Endothelial cell (in vitro differentiated cells): Measurements from ENCODE around the gene ST7L. TPM values are rescaled to one million over a fixed set of nuclear protein-coding genes. Genes with fewer than 3 reads are reported as not detected.

Experiments
- DNase-seq: peaks from one replicate; pipeline ENCODE4 v3.0.0; 2021; ENCODE audit warnings: low spot score
- H3K27ac Mint-ChIP-seq: one replicate; pipeline ENCODE4 v1.8.0; 2021; ENCODE audit warnings: mixed read lengths, inconsistent platforms; ENCODE audit not compliant: unreplicated experiment
- H3K27me3 Mint-ChIP-seq: one replicate; pipeline ENCODE4 v1.8.0; 2021; ENCODE audit warnings: mild to moderate bottlenecking, moderate library complexity, mixed read lengths, inconsistent platforms; ENCODE audit not compliant: unreplicated experiment
- H3K36me3 Mint-ChIP-seq: one replicate; pipeline ENCODE4 v1.8.0; 2021; ENCODE audit warnings: mild to moderate bottlenecking, low read depth, mixed read lengths, inconsistent platforms; ENCODE audit not compliant: unreplicated experiment
- H3K4me1 Mint-ChIP-seq: one replicate; pipeline ENCODE4 v1.8.0; 2021; ENCODE audit warnings: mild to moderate bottlenecking, mixed read lengths, inconsistent platforms; ENCODE audit not compliant: unreplicated experiment
- H3K4me3 Mint-ChIP-seq: one replicate; pipeline ENCODE4 v1.8.0; 2021; ENCODE audit warnings: mild to moderate bottlenecking, mixed read lengths, inconsistent platforms; ENCODE audit not compliant: unreplicated experiment
- H3K9me3 Mint-ChIP-seq: one replicate; pipeline ENCODE4 v1.8.0; 2021; ENCODE audit warnings: mixed read lengths, inconsistent platforms; ENCODE audit not compliant: unreplicated experiment
- CTCF ChIP-seq: fragments of 200-600 bp; sonication (generic); IDR thresholded peaks from one replicate; pipeline ENCODE4 v1.5.0; 2021; ENCODE audit warnings: antibody characterized with exemption; ENCODE audit not compliant: unreplicated experiment
- total RNA-seq: library from RNA; stranded (reverse); fragmentation: NEBNext Ultra II Directional; extraction: Animal tissue kit (Norgen Biotek cat#: 25700); gene quantifications from one replicate; pipeline ENCODE4 v1.2.1, GENCODE V29; 2021; ENCODE audit not compliant: unreplicated experiment

The ST7L gene
- total RNA-seq, 1 donor from 2014 or later: 14.3 TPM

DNA sequence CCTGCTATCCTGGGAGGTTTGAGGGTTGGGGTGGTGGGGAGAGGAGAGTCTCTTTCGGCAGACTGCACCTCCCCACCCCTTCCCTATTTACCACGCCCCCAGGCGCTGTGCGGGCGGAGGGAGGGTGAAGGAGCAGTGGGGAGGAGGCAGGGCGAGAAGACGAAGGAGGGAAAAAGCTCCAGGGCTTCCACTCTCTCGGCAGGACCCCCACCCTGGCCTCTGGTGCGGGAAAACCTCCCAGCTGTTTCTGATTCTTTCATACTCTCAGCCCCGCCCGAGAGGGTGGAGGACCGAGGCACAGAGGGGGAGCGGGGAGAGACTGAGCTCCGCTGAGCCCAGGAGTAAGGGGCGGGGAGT lies 111.0 kb downstream of the ST7L start:
- Mint-ChIP-seq H3K4me1 (peaks cover 29% of the 10 kb centered on the region), H3K27me3 (peaks cover 31% of the 10 kb centered on the region), H3K36me3 (peaks cover 10% of the 10 kb centered on the region), H3K27ac (no peak overlapping the region), H3K9me3 (no peaks in the 10 kb centered on the region), H3K4me3 (peak overlapping the region; percentile 56)
- TF ChIP-seq CTCF: no peak
- no peak for DNase-seq

DNA sequence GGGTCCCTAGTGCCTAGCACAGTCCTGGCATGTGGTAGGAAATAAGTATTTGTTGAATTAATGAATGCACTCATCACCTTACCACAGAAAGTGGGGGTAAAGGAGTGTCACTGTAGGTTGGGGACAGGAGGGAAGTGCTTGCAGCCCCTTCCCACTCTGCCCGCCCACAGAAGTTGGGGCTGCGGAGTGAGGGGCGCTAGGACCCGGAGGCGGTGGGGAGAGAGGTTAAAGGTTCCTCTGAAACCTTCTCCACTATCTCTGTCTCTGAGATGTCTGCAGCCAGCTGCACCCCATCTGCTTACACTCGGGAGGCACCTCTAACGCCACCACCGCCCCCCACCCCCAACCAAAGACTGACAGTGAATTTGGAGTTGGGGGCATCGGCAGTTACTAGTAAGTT lies 111.6 kb downstream of the ST7L start:
- TF ChIP-seq CTCF: no peak
- no peaks in the 10 kb centered on the region for H3K9me3 Mint-ChIP-seq
- peaks cover 15% of the 10 kb centered on the region for H3K36me3 Mint-ChIP-seq
- H3K27me3 Mint-ChIP-seq: peaks cover 35% of the 10 kb centered on the region
- no peak for DNase-seq
- H3K4me1 Mint-ChIP-seq: peaks cover 25% of the 10 kb centered on the region
- H3K27ac Mint-ChIP-seq: peak overlapping the region; percentile 36
- peak overlapping the region; percentile 56 for H3K4me3 Mint-ChIP-seq

DNA sequence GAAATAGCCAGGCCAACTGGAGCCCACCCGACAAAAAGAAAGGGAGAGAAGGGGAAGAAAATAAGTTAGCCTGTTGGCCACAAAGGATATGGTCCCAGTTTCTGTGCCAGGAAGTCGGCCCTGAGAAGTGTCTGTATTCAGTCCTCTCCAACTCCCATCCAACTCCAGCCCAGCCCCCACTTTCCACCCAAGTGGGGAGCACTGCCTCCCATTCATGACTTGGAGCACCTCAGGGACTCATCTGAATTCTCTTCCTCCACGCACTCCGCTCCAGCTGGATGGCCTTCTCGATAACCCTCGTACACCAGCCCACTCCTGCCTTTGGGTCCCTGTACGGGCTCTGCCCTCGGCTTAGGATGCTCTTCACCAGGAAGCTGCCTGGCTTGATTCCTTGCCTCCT lies 112.2 kb downstream of the ST7L start:
- peaks cover 19% of the 10 kb centered on the region for H3K4me1 Mint-ChIP-seq
- H3K27ac Mint-ChIP-seq: no peak overlapping the region
- no peaks in the 10 kb centered on the region for H3K9me3 Mint-ChIP-seq
- no peak overlapping the region for H3K4me3 Mint-ChIP-seq
- no peak for TF ChIP-seq CTCF
- DNase-seq: no peak
- H3K27me3 Mint-ChIP-seq: peaks cover 35% of the 10 kb centered on the region
- H3K36me3 Mint-ChIP-seq: peaks cover 16% of the 10 kb centered on the region

DNA sequence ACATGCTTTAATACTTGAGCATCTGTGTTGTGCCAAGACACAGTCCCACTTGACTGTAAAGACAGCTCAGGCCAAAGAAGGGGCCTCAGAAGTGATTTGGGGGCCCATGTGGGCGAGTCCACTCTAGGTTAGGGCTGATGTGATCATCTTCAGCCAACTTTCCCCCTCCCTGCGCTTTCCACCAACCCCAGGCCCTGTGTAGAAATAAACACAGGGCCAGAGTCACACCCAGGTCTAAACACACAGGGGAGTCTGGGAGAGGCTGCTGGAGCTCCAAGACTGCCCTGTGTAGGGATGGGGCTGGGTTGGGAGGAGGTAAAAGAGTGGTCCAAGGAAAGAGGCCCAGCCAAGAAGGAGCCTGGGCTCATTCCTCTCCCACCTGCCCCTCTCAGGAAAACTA lies 112.6 kb downstream of the ST7L start:
- Mint-ChIP-seq H3K36me3 (peaks cover 16% of the 10 kb centered on the region), H3K4me3 (no peak overlapping the region), H3K27ac (no peak overlapping the region), H3K9me3 (no peaks in the 10 kb centered on the region), H3K4me1 (peaks cover 16% of the 10 kb centered on the region), H3K27me3 (peaks cover 35% of the 10 kb centered on the region)
- DNase-seq: no peak
- no peak for TF ChIP-seq CTCF

DNA sequence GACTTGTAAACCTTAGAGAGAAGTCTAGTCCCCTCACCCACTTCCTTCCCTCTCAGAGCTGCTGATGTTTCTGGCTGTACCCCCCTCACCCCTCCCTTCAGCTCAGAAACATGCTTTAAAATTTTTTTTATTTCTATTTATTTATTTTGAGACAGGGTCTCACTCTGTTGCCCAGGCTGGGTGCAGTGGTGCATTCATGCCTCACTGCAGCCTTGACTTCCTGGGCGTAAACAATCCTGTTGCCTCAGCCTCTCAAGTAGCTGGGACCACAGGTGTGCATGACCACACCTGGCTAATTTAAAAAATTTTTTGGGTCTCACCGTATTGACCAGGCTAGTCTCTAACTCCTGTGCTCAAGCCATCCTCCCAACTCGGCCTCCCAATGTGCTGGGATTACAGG lies 113.1 kb downstream of the ST7L start:
- peaks cover 16% of the 10 kb centered on the region for H3K36me3 Mint-ChIP-seq
- no peak overlapping the region for H3K4me3 Mint-ChIP-seq
- peaks cover 16% of the 10 kb centered on the region for H3K4me1 Mint-ChIP-seq
- no peaks in the 10 kb centered on the region for H3K9me3 Mint-ChIP-seq
- TF ChIP-seq CTCF: no peak
- H3K27ac Mint-ChIP-seq: no peak overlapping the region
- DNase-seq: no peak
- H3K27me3 Mint-ChIP-seq: peaks cover 36% of the 10 kb centered on the region
